Stimulated activated CD4-positive, alpha-beta T cell treated with anti-CD3 and anti-CD28 coated beads, TNF-alpha, amount 100 ng/mL, for 1 hour (primary cell): ENCODE data around the gene MRPS10.
"Not testable (repeated sequence)": the region's sequence is repeated elsewhere in the genome, so short reads cannot be mapped to it uniquely, and the experiment has no call there.

Experiments used
- DNase-seq, 3 donors: peaks; one replicate each; pipeline ENCODE4 v3.0.0-alpha.2; 2020; ENCODE audit warnings: low read depth in 3 of 3, low spot score in 1 of 3

MRPS10 gene

DNA sequence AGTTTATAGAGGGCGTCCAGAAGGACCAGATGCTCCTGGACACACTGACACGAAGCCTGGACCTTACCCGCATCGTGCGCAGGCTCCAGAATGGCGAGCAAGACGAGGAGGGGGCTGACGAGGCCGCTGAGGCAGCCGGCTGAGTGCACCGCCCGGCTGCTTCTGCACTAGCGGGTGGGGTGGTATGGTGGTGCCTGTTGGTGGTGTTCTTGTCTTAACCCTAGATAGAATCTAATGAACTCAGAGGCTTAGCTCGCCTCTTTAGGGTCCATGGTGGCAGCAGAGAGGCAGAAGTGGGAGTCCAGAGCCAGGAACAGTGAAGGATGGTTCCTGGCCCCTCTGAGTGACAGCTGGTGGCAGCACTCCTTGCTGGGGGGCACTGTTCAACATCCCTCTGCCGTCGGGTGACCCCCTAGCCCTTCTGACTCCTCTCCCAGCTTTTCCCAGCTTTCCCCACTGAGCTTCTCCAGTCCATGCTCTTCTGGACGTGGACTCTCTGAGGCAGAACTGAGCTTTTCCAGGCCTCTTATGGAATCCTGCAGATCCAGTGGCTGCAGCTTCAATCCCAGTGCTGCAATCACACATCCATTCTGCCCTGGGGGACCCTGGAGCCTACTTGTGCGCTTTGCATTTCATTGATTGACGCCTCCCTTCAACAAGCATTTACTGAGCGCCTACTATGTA, 38.3 kb downstream of the MRPS10 start:
- DNase-seq: no peak

DNA sequence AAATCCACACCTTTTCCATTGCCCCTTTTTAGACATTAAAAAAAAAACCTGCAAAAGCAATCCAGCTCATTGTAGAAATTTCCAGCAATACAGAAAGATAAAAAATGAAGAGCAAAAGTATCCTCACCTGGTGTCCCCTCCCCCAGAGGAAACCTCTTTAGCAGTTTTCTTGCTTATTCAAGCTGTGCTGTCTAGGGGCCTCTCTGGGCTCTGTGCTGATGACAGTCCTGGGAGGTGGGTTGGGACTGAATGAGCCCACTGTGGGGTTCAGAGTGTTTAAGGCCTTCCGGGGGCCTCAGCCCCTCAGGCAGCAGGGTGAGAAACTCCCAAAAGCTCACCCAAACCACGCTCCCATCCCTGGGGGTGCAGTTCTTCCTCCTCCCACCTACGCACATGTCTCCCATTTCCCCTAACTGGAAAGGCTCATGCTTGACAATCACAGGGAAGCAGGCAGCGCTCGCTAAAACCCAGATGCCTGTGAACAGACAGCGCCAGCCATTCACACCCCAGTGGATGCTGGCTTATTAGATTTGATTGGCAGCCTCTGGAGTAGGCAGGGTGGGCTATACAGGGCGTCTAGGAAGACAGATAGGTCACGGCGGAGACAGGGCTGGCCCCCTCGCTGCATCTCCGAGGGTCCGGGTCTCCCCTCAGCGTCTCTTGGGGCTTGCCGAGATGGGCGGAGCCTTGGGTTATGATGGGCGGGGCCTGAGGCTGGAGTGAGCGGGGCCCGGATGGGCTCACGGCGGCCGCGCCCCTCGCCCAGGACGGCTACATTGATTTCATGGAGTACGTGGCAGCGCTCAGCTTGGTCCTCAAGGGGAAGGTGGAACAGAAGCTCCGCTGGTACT, 39.9 kb downstream of the MRPS10 start:
- no peak for DNase-seq

DNA sequence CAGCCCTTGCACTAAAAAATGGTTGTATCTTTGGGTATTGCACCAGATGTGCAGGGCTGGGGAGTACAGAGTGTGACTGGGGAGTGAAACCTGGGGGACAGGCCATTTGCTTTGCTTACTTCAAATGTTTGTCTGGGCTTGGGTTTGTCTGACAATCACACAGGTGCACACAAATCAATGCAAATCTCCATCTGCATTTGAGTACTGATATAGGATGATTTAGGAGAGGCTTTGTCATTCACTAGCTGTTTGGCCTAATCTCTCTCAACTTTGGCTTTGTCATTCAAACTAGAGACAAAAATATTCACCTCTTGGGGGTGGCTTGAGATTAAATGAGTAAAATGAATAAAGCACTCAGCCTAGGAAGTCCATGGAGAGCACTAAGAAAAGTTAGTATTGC, 40.7 kb downstream of the MRPS10 start:
- DNase-seq: no peak

DNA sequence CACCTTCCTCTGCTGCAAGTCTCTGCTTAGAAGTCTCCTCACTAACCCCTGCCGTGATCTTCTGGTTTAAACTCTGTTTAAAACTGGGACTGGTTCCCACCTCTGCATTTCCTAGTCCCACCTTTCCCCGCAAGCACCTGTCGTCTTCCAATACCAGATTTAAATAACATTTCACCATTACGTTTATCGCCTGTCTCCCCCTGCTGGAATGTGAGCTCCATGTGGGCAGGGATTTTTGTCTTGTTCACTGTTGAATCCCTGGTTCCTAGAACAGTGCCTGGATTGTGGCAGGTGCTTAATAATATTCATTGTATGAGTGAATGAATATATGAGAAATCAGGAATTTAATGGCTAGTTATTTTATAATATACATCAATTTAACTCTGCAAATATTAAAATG, 41.8 kb downstream of the MRPS10 start:
- no peak for DNase-seq

- DNase-seq: no peak
These were observed 44.6 kb downstream of the MRPS10 start, which contains the start of gene GUCA1A for GRCh38 chr6:42173101-42173500. TSS of gene GUCA1A (plus strand) at chr6:42173364. CDS start at chr6:42173614, 250 bp downstream.

GRCh38 chr6:42171813-42172581, 45.7 kb downstream of the MRPS10 start:
- DNase-seq: no peak

- not testable (repeated sequence) for DNase-seq
These were observed 47.9 kb downstream of the MRPS10 start for GRCh38 chr6:42169780-42170179.

DNA sequence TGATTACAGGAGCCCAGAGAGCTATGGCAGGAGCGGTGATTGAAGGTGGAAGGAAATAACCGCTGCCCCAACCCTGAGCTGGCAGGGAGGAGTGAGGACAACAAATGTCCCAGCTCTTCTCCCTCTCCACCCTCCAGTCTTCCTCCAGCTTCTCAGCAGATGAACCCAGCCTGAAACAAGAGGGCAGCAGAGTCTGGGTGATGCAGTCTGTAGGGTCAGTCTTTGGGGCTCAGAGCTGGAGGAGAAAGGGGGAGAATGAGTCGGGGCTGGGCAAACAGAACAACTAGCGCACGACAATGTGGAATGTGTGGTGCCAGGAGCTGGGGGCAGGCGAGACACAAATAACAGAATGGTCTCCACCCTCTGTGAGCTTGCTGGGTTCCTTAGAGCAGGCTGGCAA, 49.0 kb downstream of the MRPS10 start:
- no peak for DNase-seq

DNA sequence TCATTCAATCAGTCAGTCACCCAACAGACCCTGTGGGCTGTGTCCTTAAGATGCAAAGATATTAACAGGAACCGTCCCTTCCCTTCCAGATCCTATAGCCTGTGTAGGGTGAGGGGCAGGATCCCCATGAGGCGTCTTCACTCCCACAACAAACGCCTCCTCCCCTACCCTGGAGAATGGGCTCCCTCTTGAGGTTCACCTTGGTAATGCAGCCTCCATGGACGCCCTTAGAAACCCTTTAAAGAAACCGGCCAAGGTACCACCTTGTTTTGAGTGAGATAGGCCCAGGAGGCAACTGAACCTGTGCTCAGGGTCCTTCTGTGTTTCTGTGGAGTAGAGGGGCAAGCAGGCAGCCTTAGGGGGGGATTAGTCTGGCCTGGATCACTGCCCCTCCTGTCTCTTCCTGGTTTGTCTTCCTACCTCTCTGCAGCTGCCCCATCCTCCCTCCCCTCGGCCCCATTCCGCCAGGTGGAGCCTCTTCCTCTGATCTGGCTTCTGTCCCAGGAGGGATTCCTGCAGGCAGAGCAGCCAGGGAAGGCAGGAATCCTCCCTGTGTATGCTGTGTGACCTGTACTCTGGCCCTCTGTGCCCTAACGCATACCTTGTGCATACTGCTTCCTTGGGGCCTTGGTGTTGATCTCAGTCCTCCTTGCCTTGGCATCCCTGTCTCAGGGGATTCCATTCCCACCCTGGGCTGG, 51.1 kb downstream of the MRPS10 start:
- peak; percentile 38 to 66 (median 62) for DNase-seq

DNA sequence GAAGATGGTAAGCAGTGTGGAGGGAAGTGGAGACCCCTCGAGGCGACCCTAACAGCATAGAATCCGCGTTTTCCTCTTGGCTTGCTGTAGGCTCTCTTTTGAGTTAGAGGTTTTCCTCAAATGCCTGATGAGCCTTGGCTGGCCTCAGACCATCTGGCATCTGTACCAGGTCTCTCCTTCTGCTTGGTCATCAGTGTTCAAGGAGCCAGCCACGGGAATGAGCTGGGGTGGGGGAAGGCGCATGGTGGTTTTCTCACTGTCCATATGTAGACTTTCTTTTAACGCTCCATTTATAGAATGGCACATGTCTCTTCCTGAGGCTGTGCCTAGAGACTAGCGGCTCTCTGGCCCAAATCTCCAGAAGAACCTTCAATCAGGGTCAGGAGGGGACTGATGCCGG, 52.6 kb downstream of the MRPS10 start:
- no peak for DNase-seq

GRCh38 chr6:42163981-42164380, 53.7 kb downstream of the MRPS10 start:
- DNase-seq: no peak

GRCh38 chr6:42162812-42163211, 54.8 kb downstream of the MRPS10 start:
- DNase-seq: no peak

DNA sequence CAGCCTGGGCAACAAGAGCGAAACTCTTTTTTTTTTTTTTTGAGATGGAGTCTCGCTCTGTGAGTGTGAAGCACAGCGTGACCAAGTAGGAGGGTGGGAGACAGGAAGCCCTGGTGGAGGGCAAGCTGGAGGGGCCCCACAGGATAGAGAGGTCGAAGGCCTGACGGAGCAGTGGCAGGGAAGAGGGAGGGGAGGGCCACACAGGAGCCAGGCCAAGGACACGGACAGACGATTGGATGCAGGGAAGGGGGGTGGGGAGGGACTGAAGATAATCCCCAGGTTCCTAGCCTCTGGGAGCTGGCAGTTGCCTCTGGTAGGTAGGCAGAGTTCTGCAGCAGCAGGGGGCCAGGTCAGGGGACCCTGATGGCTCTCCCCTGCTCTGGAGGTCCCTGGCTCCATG, 55.3 kb downstream of the MRPS10 start:
- DNase-seq: no peak

DNA sequence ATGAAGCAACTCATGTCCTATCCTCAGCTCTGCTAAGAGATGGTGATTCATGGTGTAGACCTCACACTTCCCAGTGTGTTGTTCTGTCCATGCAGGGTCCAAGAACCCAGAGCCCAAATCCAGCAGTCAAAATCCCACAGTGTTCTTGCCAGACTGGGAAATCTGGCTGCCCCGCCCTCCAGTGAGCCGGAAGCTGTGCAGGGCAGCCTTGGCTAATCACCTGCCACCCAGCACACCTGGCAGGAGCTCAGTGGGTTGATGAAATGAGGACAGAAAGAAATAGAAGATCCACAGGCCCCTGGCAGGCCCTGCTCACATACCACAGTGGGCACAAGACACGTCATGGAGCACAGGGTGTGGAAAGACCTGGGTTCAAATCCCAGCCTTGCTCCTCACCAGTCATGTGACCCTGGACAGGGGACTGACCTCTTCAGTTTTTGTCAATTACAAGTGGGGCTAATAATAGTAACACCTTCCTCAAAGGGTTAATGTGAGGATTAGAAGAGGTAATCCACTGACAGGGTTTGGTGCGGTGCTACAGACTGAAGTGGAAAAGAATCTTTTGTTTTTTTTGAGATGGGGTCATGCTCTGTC, 58.1 kb downstream of the MRPS10 start:
- no peak for DNase-seq

DNA sequence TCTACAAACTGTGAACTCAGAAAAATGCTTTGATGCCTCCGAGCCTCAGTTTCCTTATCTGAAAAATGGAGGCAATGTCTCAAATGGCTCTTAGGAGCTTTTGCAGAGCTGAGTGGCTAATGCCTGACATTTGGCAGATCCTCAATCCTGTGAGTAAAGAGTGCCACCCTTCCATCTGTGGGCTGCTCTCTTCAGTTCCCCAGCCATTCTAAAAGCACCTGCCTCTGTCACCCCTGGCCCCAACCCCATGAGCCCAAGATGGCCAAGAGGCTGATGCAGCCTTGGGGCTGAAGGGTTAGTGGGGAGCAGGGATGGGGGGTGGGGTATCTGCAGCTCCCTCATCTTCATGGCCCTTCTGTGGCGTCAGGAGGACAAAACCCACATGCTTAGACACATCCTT, 59.0 kb downstream of the MRPS10 start:
- DNase-seq: no peak

GRCh38 chr6:42158011-42158410, 59.6 kb downstream of the MRPS10 start:
- DNase-seq: no peak
